ENCODE measurements around the gene GYPC.

Gene GYPC

GRCh38 chr2:126660971-126661370, 5.0 kb downstream of the GYPC start:
- H3K9me3 ChIP-seq (ENCODE audit: low read depth, low read length): no peaks in the 10 kb centered on the region
- H3K27ac ChIP-seq: no peak overlapping the region
- no peak overlapping the region for H3K9ac ChIP-seq (ENCODE audit: insufficient read length)
- H3K4me3 ChIP-seq: no peak overlapping the region
- no peak for DNase-seq (ENCODE audit: low read depth, low spot score)
- H3K36me3 ChIP-seq (ENCODE audit: insufficient read depth, low read length): no peaks in the 10 kb centered on the region
- TF ChIP-seq FOXP2 (optimal IDR thresholded peaks at IDR 0.05; ENCODE audit: control extremely low read depth, extremely low read length, insufficient read depth) (no peak), EZH2 (IDR thresholded peaks at IDR 0.05) (no peak), POLR2AphosphoS5 (IDR thresholded peaks at IDR 0.05; ENCODE audit: borderline replicate concordance, low read depth, low read length) (no peak)

GRCh38 chr2:126661702-126662500, 5.9 kb downstream of the GYPC start:
- Histone ChIP-seq H3K4me3 (no peak overlapping the region), H3K9ac (ENCODE audit: insufficient read length) (no peak overlapping the region)

DNA sequence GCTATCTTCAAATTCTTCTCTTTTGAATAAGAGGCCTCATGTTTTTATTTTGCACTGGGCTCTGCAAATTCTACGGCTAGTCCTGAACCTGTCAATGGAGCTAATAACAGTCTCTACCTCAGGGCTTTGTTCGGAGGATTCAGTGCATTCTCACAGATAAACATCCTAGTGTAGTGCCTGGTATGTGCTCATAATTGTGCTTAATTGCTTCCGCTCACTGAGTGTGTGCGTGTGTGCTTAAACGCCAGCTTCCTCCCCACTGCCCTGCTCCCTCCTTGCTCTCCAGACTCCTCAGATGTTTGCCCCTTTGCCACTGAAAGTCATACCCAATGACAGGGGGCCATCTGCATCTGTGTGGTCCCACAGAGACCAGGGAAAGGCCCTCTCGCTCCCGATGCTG, 6.7 kb downstream of the GYPC start:
- no peak overlapping the region for H3K27ac ChIP-seq

More at GRCh38 chr2:126661702-126662500, 5.9 kb downstream of the GYPC start:
- no peak for DNase-seq (ENCODE audit: low read depth, low spot score)
- Histone ChIP-seq H3K27ac (no peak overlapping the region), H3K36me3 (ENCODE audit: insufficient read depth, low read length) (no peaks in the 10 kb centered on the region), H3K9me3 (ENCODE audit: low read depth, low read length) (no peaks in the 10 kb centered on the region)
- TF ChIP-seq EZH2 (IDR thresholded peaks at IDR 0.05): no peak
- TF ChIP-seq POLR2AphosphoS5 (IDR thresholded peaks at IDR 0.05; ENCODE audit: borderline replicate concordance, low read depth, low read length): no peak
- TF ChIP-seq FOXP2 (optimal IDR thresholded peaks at IDR 0.05; ENCODE audit: control extremely low read depth, extremely low read length, insufficient read depth): no peak

DNA sequence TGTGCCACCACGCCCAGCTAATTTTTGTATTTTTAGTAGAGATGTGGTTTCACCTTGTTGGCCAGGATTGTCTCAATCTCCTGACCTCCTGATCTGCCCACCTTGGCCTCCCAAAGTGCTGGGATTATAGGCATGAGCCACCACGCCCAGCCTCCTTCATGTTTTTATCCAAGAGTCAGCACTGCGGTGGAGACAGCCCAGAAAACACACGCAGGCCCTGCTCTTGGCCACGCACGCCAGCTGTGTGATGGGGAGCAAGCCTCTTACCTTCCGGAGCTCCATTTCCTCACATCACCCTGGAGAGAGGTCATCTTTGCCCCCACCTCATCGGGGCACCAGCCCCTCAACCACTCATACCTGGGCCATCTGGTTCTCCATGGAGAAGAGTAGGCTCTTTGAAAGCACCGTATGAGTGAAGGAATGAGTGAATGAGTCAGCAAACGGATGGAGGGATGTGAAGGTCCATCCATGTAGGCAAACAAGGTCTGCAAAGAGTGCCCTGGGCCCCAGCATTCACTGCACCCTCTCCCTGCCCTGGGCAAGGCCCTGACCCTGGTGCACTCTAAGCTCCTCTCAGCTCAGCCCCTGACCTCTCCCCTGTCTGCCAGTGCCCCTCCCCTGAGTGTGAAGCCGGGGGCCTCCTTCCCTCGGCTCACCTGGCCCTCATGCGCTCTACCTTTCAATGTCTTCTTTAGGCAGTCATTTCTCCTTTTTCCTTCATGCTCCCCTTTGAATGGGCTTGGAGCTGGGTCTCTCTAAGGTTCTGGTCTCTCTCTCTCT, 7.4 kb downstream of the GYPC start:
- DNase-seq (ENCODE audit: low read depth, low spot score): no peak
- TF ChIP-seq EZH2 (IDR thresholded peaks at IDR 0.05) (no peak), POLR2AphosphoS5 (IDR thresholded peaks at IDR 0.05; ENCODE audit: borderline replicate concordance, low read depth, low read length) (no peak), FOXP2 (optimal IDR thresholded peaks at IDR 0.05; ENCODE audit: control extremely low read depth, extremely low read length, insufficient read depth) (no peak)
- H3K36me3 ChIP-seq (ENCODE audit: insufficient read depth, low read length): no peaks in the 10 kb centered on the region
- H3K9me3 ChIP-seq (ENCODE audit: low read depth, low read length): no peaks in the 10 kb centered on the region
- H3K4me3 ChIP-seq: no peak overlapping the region
- no peak overlapping the region for H3K27ac ChIP-seq
- no peak overlapping the region for H3K9ac ChIP-seq (ENCODE audit: insufficient read length)

More for the DNA sequence above, 6.7 kb downstream of the GYPC start:
- DNase-seq (ENCODE audit: low read depth, low spot score): no peak
- no peaks in the 10 kb centered on the region for H3K9me3 ChIP-seq (ENCODE audit: low read depth, low read length)
- no peak overlapping the region for H3K9ac ChIP-seq (ENCODE audit: insufficient read length)
- TF ChIP-seq POLR2AphosphoS5 (IDR thresholded peaks at IDR 0.05; ENCODE audit: borderline replicate concordance, low read depth, low read length) (no peak), FOXP2 (optimal IDR thresholded peaks at IDR 0.05; ENCODE audit: control extremely low read depth, extremely low read length, insufficient read depth) (no peak), EZH2 (IDR thresholded peaks at IDR 0.05) (no peak)
- no peak overlapping the region for H3K4me3 ChIP-seq
- no peaks in the 10 kb centered on the region for H3K36me3 ChIP-seq (ENCODE audit: insufficient read depth, low read length)

DNA sequence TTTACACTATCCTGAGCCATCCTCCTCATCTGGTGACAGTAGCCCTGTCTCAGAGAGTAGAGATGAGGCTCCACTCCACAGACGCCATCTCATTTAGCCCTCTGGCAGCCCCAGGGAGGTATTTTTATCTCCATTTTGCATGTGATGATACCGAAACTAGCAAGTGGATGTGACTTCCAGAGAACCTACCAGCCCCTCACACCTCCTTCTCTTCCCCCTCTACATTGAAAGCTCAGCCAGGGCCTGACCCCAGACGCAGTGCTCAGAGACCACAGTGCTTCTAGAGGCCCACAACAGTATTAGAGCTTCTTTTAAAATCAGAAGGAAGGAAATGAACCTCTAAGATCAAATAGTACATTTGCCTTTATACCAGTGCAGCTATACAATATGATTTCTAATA, 8.3 kb downstream of the GYPC start:
- no peak for TF ChIP-seq POLR2AphosphoS5 (IDR thresholded peaks at IDR 0.05; ENCODE audit: borderline replicate concordance, low read depth, low read length)
- TF ChIP-seq EZH2 (IDR thresholded peaks at IDR 0.05): no peak
- no peak for TF ChIP-seq FOXP2 (optimal IDR thresholded peaks at IDR 0.05; ENCODE audit: control extremely low read depth, extremely low read length, insufficient read depth)
- Histone ChIP-seq H3K27ac (no peak overlapping the region), H3K4me3 (no peak overlapping the region), H3K9me3 (ENCODE audit: low read depth, low read length) (no peaks in the 10 kb centered on the region), H3K36me3 (ENCODE audit: insufficient read depth, low read length) (no peaks in the 10 kb centered on the region), H3K9ac (ENCODE audit: insufficient read length) (no peak overlapping the region)
- no peak for DNase-seq (ENCODE audit: low read depth, low spot score)

DNA sequence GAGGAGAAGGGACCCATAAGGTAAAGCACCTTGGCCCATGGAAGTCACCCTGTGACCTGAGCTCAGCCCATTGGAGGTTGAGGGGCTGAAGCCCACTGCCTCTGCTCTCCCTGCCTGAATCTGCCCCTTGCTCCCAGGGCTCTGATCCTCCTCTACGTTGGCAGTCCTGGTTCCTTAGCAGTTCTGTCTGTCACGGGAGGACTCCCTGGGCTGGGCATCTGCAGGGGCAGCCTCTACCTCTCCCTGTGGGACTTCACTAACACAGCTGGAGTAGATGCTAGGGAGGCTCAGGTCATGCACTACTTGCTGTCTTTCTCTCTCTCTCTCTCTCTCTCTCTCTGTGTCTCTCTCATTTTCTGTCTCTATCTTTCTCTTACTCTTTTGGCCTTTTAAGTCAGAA, 8.7 kb downstream of the GYPC start:
- Histone ChIP-seq H3K27ac (no peak overlapping the region), H3K36me3 (ENCODE audit: insufficient read depth, low read length) (no peaks in the 10 kb centered on the region), H3K4me3 (no peak overlapping the region), H3K9ac (ENCODE audit: insufficient read length) (no peak overlapping the region), H3K9me3 (ENCODE audit: low read depth, low read length) (no peaks in the 10 kb centered on the region)
- TF ChIP-seq POLR2AphosphoS5 (IDR thresholded peaks at IDR 0.05; ENCODE audit: borderline replicate concordance, low read depth, low read length) (no peak), FOXP2 (optimal IDR thresholded peaks at IDR 0.05; ENCODE audit: control extremely low read depth, extremely low read length, insufficient read depth) (no peak), EZH2 (IDR thresholded peaks at IDR 0.05) (no peak)
- DNase-seq (ENCODE audit: low read depth, low spot score): no peak

GRCh38 chr2:126665483-126665882, 9.5 kb downstream of the GYPC start:
- Histone ChIP-seq H3K9ac (ENCODE audit: insufficient read length) (no peak overlapping the region), H3K27ac (no peak overlapping the region), H3K36me3 (ENCODE audit: insufficient read depth, low read length) (no peaks in the 10 kb centered on the region), H3K4me3 (no peak overlapping the region), H3K9me3 (ENCODE audit: low read depth, low read length) (no peaks in the 10 kb centered on the region)
- no peak for DNase-seq (ENCODE audit: low read depth, low spot score)
- TF ChIP-seq FOXP2 (optimal IDR thresholded peaks at IDR 0.05; ENCODE audit: control extremely low read depth, extremely low read length, insufficient read depth) (no peak), EZH2 (IDR thresholded peaks at IDR 0.05) (no peak), POLR2AphosphoS5 (IDR thresholded peaks at IDR 0.05; ENCODE audit: borderline replicate concordance, low read depth, low read length) (no peak)

- TF ChIP-seq POLR2AphosphoS5 (IDR thresholded peaks at IDR 0.05; ENCODE audit: borderline replicate concordance, low read depth, low read length): no peak
- TF ChIP-seq EZH2 (IDR thresholded peaks at IDR 0.05): no peak
- no peak for TF ChIP-seq FOXP2 (optimal IDR thresholded peaks at IDR 0.05; ENCODE audit: control extremely low read depth, extremely low read length, insufficient read depth)
- no peak overlapping the region for H3K27ac ChIP-seq
- no peak overlapping the region for H3K9ac ChIP-seq (ENCODE audit: insufficient read length)
Observed at GRCh38 chr2:126668254-126668653, 12.3 kb downstream of the GYPC start.

More at GRCh38 chr2:126668254-126668653, 12.3 kb downstream of the GYPC start:
- DNase-seq (ENCODE audit: low read depth, low spot score): no peak
- no peak overlapping the region for H3K4me3 ChIP-seq
- H3K36me3 ChIP-seq (ENCODE audit: insufficient read depth, low read length): no peaks in the 10 kb centered on the region
- no peaks in the 10 kb centered on the region for H3K9me3 ChIP-seq (ENCODE audit: low read depth, low read length)
